ENCODE measurements around the gene TOPBP1.

TOPBP1 gene

GRCh38 chr3:133697960-133698359 lies 36.2 kb upstream of the TOPBP1 start:
- TF ChIP-seq REST (IDR thresholded peaks at IDR 0.05; ENCODE audit: insufficient read depth in 1 of 2, low read depth in 2 of 2, low read length in 2 of 2): no peak
- TF ChIP-seq SIN3A (IDR thresholded peaks at IDR 0.05; ENCODE audit: borderline replicate concordance, insufficient read depth, low read length): no peak
- no peak for TF ChIP-seq POLR2AphosphoS5 (IDR thresholded peaks at IDR 0.05; ENCODE audit: low read depth, low read length)
- TF ChIP-seq TAF1 (IDR thresholded peaks at IDR 0.05; ENCODE audit: borderline replicate concordance, insufficient read depth, low read length): no peak
- no peak for TF ChIP-seq FOXP2 (optimal IDR thresholded peaks at IDR 0.05; ENCODE audit: borderline replicate concordance, extremely low read depth, extremely low read length, insufficient read depth)

GRCh38 chr3:133695560-133696171 lies 33.9 kb upstream of the TOPBP1 start:
- TF ChIP-seq REST (IDR thresholded peaks at IDR 0.05; ENCODE audit: insufficient read depth in 1 of 2, low read depth in 2 of 2, low read length in 2 of 2): no peak
- TF ChIP-seq FOXP2 (optimal IDR thresholded peaks at IDR 0.05; ENCODE audit: borderline replicate concordance, extremely low read depth, extremely low read length, insufficient read depth): no peak
- TF ChIP-seq POLR2AphosphoS5 (IDR thresholded peaks at IDR 0.05; ENCODE audit: low read depth, low read length): no peak
- no peak for TF ChIP-seq TAF1 (IDR thresholded peaks at IDR 0.05; ENCODE audit: borderline replicate concordance, insufficient read depth, low read length)
- TF ChIP-seq SIN3A (IDR thresholded peaks at IDR 0.05; ENCODE audit: borderline replicate concordance, insufficient read depth, low read length): no peak

- TF ChIP-seq SIN3A (IDR thresholded peaks at IDR 0.05; ENCODE audit: borderline replicate concordance, insufficient read depth, low read length): no peak
- no peak for TF ChIP-seq POLR2AphosphoS5 (IDR thresholded peaks at IDR 0.05; ENCODE audit: low read depth, low read length)
- TF ChIP-seq TAF1 (IDR thresholded peaks at IDR 0.05; ENCODE audit: borderline replicate concordance, insufficient read depth, low read length): no peak
- no peak for TF ChIP-seq REST (IDR thresholded peaks at IDR 0.05; ENCODE audit: insufficient read depth in 1 of 2, low read depth in 2 of 2, low read length in 2 of 2)
- no peak for TF ChIP-seq FOXP2 (optimal IDR thresholded peaks at IDR 0.05; ENCODE audit: borderline replicate concordance, extremely low read depth, extremely low read length, insufficient read depth)
These were observed 32.8 kb upstream of the TOPBP1 start for GRCh38 chr3:133694288-133695268.

GRCh38 chr3:133693821-133694220 lies 32.1 kb upstream of the TOPBP1 start:
- TF ChIP-seq POLR2AphosphoS5 (IDR thresholded peaks at IDR 0.05; ENCODE audit: low read depth, low read length) (no peak), REST (IDR thresholded peaks at IDR 0.05; ENCODE audit: insufficient read depth in 1 of 2, low read depth in 2 of 2, low read length in 2 of 2) (no peak), TAF1 (IDR thresholded peaks at IDR 0.05; ENCODE audit: borderline replicate concordance, insufficient read depth, low read length) (no peak), SIN3A (IDR thresholded peaks at IDR 0.05; ENCODE audit: borderline replicate concordance, insufficient read depth, low read length) (no peak), FOXP2 (optimal IDR thresholded peaks at IDR 0.05; ENCODE audit: borderline replicate concordance, extremely low read depth, extremely low read length, insufficient read depth) (no peak)
